HG03196 (cell line): ENCODE data around the gene ZNF423.

Source experiments
- ATAC-seq: cut with Tn5 transposase; IDR thresholded peaks from one replicate; pipeline ENCODE4 v1.9.1; 2021; ENCODE audit not compliant: unreplicated experiment

Gene ZNF423

DNA sequence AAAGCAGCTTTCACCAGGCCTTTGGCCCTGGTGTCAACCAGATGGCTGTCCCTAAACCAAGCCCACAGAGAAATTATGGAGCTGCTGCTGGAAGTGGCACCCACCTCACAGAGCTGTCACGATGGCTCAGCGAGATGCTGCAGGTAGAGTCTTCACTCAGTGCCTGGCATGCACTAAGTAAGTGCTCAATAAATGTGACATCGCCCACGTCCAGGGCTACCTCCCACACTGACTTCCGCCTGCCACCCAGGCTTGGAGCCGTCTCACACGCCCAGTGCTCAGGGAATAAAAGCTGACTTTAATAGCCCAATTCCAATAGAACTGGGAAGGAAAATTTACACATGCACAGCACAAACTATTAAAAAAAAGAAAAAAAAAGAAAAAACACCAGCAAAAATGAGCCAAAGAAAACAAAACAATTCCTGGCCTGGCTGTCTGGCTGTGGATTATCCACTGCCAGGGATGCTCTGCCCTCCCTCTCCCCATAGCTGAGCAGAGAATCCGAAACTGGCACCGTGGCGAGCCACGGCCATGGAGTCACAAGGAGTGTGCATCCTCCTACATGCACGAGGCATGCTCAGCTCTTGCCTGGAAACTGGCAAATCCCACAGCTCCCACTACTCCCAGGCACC, 68.9 kb downstream of the ZNF423 start:
- no peak for ATAC-seq

DNA sequence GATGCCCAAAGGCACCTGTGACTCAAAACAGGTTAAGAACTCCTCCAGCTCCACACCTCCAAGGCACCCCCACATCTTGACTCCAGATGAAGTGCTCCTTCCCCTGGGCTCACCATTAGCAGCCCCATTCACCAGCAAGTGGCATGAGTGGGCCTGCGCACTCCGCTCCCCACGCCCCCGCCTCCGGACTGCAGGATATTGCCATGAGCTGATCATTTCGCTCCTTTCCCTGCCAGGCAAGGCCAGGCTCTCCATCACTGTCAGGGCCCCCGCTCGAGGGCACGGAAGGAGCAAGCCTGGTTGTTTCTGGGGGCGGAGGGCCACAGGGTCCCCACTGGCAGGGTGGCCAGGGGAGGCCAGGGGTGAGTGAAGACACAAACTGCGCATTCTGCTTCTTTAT, 69.9 kb downstream of the ZNF423 start:
- no peak for ATAC-seq

- ATAC-seq = no peak
These were observed 73.5 kb downstream of the ZNF423 start for GRCh38 chr16:49782405-49782804.

DNA sequence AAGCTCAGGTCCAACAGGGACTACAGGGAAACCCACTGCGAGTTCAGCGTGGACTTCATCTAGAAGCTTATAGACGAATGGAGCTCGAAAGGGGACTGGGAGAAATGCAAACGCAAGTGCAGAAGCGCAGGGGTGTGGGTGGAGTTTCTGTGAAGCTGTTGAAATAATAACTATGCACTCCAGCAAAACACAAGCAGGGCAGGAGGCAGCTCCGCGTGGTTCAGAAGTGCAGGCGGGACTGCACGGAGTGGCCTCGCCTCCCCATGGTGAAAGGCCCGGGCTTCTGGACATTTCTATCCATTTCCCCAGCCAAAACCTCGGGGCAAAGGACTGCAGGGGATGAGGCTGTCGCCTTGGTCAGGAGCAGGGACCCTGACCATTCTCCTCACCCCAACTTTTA, 74.5 kb downstream of the ZNF423 start:
- ATAC-seq = no peak

DNA sequence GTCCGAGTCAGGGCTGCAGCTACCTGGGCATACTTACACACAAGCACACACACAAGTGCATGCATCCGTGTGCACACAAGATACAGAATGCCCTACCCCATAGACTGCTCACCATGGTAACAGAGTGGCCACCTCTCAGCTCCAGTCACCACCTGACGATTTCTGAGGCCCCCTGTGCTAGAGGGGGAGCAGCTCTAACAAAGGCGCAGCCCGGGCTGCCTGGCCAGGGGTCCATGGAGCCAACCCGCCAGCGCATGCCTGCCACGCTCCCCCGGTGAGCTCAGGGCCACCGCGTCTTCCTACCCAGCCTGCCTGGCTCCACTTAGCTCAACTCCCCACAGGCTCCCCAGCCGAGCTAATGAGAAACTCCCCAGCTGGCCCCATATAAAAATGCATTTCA, 75.5 kb downstream of the ZNF423 start:
- ATAC-seq = no peak

- ATAC-seq = no peak
These were observed 75.9 kb downstream of the ZNF423 start for GRCh38 chr16:49779979-49780378.

- no peak for ATAC-seq
These were observed 77.5 kb downstream of the ZNF423 start for GRCh38 chr16:49778202-49778930.

DNA sequence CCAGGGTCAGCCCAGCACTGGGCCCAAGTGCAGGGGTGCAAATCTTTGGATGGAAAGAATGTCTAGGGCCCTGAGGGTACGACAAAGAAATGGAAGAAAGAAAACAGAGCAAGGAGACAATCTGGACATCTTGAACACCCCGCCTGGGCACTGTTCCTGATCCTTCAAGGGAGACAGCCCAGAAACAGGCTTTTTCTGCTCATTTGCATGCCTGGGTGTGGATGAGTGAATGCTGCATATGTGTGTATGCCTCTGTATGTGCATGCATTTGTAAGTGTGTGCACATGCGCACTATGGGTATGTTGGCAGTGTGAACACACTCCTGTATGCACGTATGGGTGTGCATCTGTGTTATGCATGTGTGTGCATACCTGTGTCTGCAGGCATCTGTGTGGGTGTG, 79.2 kb downstream of the ZNF423 start:
- ATAC-seq = no peak

GRCh38 chr16:49776085-49776595, 79.8 kb downstream of the ZNF423 start:
- ATAC-seq = no peak

GRCh38 chr16:49775581-49775980, 80.3 kb downstream of the ZNF423 start:
- ATAC-seq = no peak

GRCh38 chr16:49775018-49775417, 80.9 kb downstream of the ZNF423 start:
- no peak for ATAC-seq

DNA sequence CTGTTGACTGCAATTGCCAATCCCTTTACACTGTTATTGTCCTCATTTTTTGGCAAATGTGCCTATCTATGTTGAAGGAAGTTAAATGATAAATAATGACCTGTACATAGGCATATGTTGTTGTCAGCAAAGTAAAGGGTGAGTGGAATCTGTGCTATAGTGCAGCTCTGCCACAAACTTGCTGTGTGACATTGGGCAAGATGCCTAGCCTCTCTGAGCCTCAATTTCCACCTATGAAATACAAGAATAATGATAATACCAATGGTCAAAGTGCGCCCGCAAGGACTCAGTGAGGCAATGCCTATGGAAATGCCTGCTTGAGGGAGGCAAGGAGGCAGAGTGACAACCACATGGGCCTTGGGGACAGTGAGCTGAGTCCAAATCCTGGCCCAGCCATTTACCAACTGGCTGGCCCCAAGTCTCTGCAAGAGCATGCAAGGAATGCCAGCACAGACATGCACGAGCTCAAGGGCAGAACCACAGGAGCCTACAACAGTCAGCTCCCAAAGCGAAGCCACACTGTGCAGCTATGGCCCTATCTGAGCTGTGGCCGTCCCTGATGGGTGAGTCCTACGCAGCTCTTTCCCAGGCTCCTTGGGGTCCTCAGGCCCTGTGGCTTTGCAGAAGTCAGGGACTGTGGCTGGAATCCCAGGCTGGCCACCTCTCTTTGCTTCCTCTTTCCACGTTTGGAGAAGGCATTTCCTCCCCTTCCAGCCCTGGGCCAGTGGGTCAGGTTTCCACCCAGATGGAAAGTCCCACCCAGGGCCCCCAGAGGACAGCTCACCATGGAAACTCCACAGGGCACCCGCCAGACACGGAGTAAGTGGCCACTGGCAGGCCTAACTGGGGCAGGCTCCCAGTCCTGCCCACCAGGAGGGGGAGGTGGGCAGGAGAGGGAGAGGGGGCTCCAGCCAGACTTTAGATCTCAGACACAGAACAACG, 82.1 kb downstream of the ZNF423 start:
- ATAC-seq = no peak

- ATAC-seq = no peak
These were observed 87.9 kb downstream of the ZNF423 start for GRCh38 chr16:49767998-49768397.

DNA sequence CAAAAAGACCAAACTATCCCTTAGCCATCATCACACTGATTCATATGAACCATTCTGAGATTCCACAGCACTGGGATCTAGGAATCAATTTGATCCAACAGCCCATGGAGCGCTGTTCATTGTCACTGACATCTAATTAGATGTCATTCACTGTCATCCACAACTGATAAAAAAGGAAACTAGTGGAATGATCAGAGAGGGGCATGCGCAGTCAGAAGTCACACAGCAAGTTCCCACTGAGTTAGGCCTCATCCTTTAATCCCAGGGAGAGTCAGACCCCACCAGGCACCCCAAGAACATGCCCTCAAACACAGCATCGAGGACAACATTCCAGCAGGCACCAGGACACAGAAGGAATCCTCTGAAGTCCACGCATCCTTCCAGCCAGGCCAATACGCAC, 88.5 kb downstream of the ZNF423 start:
- ATAC-seq = no peak

- ATAC-seq = no peak
These were observed 89.7 kb downstream of the ZNF423 start for GRCh38 chr16:49766225-49766624.

DNA sequence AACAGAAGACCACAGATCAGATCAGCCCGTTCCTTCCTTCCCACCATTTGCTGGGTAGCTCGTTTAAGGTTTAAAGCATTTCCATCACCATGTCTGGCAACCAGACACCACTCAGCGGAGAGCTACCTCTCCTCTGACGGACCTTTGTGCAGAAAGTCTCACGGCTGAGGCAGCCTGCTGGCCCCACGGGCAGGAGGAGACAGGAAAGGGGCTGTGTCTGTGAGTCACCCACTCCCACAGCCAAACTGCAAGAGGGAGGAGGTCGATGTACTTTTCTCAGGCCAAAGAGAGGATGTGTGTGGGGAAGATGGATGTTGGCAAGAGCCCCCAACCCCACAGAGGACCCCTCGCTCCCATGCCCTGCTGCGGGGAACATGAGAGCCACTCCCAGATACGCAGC, 92.1 kb downstream of the ZNF423 start:
- no peak for ATAC-seq

- no peak for ATAC-seq
These were observed 95.1 kb downstream of the ZNF423 start for GRCh38 chr16:49760815-49761214.

DNA sequence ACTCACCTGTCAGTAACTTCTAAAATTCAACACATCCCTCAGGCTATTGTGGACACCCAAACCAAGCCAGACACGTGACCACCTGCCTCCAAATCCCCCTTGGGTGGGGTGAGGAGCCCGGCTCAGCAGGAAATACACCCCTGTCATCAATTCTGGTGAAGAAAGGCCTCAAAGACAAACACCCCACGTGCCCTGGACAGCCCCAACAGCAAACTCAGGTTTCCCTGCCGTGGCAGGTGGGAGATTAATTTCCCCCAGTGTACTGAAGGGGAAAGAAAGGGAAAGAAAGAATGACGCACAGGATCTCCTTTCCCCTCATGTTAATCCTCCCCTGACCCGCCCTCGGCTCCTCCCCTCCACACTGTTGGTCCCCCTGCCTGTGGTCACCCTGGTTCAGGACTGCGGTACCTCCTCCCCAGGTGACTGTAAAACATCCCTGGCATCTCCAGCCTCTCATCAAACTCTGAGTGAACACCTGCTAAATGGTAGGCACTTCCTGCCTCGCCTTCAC, 98.3 kb downstream of the ZNF423 start:
- ATAC-seq = no peak

GRCh38 chr16:49756775-49757558, 98.9 kb downstream of the ZNF423 start:
- ATAC-seq = no peak

DNA sequence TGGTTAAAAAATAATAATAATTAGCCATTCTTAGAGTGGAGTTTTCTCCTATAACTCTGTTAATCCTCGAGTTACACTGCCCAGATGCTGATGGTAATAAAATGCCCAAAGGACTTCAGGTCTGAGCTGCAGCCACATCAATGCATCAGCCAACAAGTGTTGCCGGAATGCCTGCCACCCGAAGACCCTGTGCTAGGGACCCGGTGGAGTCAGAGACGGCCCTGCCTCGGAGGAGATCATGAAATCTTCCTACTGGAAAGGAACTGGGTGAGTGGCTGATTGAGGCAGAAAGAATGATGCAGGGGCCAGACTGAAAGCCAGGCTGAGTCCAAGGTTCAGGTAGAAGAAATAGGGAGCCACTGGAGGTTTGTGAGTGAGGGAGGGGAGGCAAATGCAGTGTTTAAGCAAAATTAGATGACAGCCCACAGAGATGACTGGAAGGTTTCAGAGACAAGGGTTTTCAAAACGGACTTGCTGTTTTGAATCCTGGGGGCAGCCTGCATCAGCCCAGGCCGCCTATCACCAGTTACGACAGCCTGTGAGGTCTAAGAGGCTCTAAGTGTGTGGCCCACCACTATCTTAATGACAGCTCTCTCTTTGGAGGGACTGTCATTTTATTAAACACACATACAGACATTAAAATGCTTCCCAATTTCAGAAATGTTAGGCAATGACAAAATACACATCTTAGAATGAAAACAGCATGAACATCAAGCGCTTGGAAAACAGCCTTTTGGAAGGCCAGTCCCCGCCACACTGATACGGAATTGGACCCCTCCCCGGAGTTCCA, 100.0 kb downstream of the ZNF423 start:
- ATAC-seq = no peak
